HG03196 (cell line): ENCODE measurements around the gene DENND2D.

Source experiments
- ATAC-seq: cut with Tn5 transposase; IDR thresholded peaks from one replicate; pipeline ENCODE4 v1.9.1; 2021; ENCODE audit not compliant: unreplicated experiment

The DENND2D gene, protein sequence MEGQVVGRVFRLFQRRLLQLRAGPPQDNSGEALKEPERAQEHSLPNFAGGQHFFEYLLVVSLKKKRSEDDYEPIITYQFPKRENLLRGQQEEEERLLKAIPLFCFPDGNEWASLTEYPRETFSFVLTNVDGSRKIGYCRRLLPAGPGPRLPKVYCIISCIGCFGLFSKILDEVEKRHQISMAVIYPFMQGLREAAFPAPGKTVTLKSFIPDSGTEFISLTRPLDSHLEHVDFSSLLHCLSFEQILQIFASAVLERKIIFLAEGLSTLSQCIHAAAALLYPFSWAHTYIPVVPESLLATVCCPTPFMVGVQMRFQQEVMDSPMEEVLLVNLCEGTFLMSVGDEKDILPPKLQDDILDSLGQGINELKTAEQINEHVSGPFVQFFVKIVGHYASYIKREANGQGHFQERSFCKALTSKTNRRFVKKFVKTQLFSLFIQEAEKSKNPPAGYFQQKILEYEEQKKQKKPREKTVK

DNA sequence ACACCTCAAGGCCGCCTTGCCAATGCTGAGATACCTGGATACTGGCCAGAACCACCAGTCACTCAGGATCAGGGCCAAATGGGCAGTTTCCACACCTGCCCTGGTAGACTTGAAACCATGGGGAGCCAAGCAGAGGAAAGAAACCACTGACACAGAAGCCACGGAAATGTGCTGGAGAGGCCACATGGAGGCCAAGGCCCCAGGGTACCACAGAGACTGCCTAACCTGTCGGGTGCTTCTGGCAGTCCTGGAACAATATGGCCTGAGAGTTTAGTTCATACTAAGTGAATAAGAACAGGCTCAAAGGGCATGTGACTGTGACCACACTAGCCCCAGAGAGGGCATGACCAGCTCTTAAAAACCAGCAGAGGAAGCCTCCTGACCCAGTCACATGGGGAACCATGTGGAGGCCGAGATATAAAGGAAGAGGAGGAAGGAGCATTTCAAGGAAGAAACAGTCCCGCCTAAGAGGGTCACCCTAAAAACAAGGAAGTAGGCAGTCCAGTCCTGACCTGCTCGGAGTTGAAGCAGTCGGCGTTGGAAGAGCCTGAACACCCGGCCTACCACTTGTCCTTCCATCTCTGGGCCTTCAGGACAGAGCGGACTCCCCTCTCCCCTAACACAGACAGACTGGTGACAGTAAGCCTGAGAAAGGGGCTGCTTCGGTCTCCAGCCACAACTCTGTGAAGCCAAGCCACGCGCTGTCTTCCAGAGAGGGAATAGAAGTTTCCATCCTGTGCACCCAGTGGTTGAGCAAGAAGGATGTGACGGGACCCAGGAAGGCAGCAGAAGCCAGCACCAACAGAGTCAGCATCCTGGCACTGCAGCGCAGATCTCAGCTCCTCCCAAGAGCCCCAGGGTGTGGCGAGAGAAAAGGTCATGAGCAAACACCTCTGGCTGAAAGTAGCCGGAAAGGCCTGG is at the start of gene DENND2D:
DENND2D (minus strand) TSS at position 766 of the 921 bp plus-strand sequence; CDS start at position 579, 187 bp downstream.
- ATAC-seq, result no peak

GRCh38 chr1:111249960-111250359 is 49.5 kb upstream of the DENND2D start:
- no peak for ATAC-seq

GRCh38 chr1:111247125-111247838 is 46.8 kb upstream of the DENND2D start:
- ATAC-seq, result no peak

DNA sequence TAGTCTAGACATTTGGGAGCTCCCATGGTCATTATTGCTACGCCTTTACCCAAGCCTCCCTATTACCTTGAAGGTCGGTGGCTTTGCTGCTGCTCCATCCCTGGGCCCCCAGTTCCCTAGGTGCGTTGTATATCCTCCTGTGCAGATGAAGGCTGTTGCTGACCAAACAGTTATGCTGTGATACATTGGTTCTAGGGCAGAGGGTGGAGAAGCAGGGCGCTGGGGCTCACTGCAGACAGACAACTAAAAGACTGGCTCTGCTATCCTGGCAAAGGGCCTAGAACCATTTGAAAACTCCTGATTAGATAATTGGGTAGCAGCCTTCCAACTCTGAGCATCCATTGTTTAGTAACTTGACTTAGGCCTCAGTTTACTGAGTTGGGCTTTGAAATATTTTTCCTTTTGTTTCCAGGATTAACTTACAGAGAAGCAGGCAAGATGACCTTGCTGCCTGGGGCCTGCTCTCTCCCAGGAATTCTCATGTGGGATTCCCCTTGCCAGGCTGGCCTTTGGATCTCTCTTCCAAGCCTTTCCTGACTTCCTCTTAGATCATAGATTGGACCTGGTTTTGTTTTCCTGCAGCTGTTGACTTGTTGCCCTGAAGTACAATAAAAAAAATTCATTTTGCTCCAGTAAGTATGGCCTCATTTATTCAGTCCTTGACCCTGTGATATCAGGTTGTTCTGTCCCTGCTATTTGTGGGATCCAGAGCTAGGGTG is 42.5 kb upstream of the DENND2D start:
- ATAC-seq, result no peak

DNA sequence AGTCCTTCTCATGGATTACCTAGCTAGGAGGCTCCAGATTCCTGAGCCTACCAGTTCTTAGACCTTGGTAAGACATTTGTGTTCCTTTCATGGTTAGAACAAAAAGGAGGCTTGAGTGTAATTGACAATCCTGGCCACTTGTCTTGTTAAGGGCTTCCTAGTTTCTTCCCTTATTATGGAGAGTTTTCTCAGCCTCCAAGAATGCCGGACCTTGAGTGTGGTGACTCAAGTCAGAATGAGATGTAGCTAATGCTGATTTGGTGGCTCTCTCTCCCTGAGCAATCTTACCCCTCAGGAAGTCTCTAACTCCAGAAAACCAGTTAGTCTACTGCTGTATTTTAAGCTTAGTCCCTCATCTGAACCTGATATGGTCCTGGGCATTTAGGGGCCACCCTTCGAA is 41.4 kb upstream of the DENND2D start:
- ATAC-seq, result no peak

DNA sequence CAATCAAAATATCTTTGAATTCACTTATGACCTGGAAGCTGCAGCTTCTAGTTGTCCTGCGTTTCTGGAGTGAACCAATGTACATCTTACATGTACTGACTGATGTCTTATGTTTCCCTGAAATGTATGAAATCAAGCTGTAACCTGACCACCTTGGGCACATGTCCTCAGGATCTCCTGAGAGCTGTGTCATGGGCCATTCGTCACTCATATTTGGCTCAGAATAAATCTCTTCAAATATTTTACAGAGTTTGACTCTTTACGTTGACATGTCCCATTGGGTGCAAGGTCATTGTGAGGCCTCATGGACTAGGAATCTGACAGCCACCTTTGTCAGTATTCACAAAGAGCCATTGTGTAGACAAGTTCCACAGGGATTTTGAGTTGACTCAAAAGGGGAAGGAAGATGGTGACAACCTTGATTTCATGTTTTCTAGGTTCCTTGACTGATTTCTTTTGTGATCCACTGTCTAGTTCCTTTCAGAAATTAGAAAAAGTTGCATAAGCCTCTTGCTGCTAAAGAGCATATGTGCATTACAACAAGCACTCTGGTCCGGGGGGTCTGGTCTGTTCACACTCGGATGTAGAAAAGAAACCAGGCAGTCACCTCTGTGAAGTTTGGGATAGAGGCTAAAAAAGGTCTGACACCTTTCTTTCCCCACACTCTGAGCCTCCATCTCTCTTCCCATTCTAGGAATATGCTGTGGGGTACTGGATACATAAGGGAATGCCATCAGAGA is 37.8 kb upstream of the DENND2D start:
- no peak for ATAC-seq

- no peak for ATAC-seq
These were observed 36.4 kb upstream of the DENND2D start for GRCh38 chr1:111236806-111237205.

DNA sequence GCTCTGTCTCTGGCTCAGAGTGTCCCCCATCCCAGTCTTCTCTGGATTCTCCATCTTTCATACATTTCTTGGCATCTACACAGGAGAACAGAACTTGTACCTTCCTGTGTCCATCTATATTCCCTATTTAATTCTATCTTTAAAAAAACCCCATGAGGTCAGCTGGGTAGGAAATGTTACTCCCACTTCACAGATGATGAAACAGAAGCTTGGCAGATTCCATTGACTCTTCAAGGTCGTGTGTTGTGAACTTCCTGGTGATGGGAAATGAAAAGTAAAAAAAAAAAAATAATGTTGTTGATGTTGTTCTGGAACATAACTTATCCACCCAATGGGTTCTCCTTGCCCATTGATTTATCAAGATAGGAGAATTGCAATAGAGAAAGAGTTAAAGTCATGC is 35.9 kb upstream of the DENND2D start:
- no peak for ATAC-seq

- ATAC-seq, result no peak
These were observed 34.4 kb upstream of the DENND2D start for GRCh38 chr1:111234866-111235265.

- no peak for ATAC-seq
These were observed 33.8 kb upstream of the DENND2D start for GRCh38 chr1:111234258-111234657.

- no peak for ATAC-seq
These were observed 31.7 kb upstream of the DENND2D start for GRCh38 chr1:111232134-111232533.

- ATAC-seq, result no peak
These were observed 28.3 kb upstream of the DENND2D start for GRCh38 chr1:111228748-111229126.

DNA sequence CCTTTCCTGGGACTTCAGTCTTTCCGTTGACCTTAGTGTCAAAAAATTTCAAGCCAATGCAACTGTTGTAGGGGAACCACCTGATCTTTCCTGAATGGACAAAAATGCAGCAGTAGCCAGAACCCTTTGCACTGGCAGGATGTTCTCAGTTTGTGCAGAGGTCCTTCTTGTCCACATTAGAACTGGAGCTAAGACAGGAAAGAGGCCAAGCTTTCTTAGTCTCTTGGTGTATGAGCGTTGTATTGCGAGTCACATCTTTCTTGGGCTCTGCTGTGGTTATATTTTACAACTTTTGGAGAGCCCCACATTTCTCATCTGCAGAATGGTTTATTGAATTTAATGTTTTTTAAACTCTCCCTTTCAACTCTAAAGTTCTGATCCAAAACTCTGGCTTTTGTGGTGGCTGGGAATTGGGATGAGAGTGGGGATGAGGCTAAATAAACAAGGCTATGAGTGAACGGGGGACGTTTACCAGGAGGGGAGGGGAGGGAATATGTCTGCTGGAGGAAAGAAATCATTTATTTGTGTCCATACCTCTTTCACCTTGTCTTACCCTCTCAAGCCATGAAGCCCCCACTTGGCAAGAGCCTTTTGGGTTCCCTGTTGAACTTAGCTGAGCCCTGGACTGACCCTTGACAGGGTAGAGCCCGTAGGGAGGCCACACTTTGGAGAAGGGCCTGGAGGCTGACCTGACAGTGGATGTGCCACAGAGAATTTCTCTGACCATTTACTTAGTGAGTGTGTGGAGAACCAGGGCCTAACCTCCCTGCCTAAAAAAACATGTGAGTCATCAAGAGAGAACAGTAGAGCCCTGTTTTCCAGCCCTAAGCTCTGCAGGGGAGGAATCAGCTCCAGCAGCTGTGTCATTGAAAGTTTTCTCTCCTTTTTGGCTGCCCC is 27.7 kb upstream of the DENND2D start:
- ATAC-seq, result no peak

DNA sequence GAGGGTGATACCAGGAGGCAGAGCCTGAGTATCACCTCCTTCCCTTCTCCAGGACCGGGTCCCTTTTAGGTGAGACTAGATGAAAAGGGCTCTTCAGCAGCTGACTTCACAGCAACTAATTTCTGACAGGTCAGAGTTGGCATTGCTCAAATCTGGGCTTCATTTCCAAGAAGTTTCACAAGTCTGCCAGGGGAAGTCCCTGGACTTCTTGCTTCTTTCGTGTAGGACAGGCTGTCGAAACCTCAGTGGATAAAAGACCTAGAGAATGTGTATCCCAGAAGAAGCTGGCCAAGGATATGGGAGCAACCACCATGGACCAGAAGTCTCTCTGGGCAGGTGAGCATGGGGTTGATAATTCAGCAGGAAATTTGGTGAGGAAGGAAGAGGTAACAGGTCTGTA is 27.0 kb upstream of the DENND2D start, which contains the start of gene CHI3L2:
CHI3L2 (plus strand) TSS at position 280 of the 400 bp plus-strand sequence; CDS start at position 297, 17 bp downstream.
- no peak for ATAC-seq

GRCh38 chr1:111225717-111226400 is 25.4 kb upstream of the DENND2D start:
- ATAC-seq, result no peak

- ATAC-seq, result no peak
These were observed 24.6 kb upstream of the DENND2D start for GRCh38 chr1:111225091-111225490.

GRCh38 chr1:111223126-111223685 is 22.8 kb upstream of the DENND2D start:
- no peak for ATAC-seq
